ENCODE data around the gene METTL2B. TPM values are rescaled to one million over a fixed set of nuclear protein-coding genes. Genes with fewer than 3 reads are reported as not detected.
"Not testable (repeated sequence)": the region's sequence is repeated elsewhere in the genome, so short reads cannot be mapped to it uniquely, and the experiment has no call there.

Gene METTL2B
- total RNA-seq, 1 experiment from 2014 or later, result 36.0 TPM

DNA sequence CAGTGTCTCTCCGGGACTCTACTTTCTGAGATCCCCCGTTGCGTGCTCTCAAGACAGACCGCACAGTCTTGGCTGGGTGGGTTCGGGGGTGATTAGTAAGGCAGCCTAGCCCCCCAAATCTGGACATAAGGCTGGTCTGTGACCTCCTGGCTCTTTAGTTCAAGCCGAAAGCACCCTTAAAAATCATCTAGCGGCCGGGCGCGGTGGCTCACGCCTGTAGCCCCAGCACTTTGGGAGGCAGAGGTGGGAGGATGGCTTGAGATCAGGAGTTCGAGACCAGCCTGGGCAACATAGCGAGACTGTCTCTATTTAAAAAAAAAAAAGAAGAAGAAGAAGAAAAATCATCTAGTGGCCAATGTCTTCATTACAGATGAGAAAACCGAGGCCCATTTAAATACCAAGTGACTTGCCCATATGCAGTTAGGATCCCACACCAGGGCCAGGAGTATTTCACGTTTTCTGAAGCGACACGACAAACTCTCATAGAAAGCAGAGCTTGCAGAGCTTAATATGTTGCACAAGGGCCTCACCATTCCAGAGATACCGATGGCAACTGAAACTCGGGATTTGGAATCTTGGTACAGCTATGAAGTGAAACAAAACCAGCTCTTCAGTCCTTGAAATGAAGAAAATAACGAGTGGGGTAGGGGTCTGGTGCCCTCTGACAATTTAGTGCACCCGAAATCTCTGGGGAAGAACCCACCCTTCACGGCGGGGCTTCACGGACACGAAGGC is 21.6 kb upstream of the METTL2B start:
- no peak for DNase-seq (ENCODE audit: low read depth)

GRCh38 chr7:128455543-128456254 is 20.8 kb upstream of the METTL2B start, which contains the start of gene HILPDA:
Gene HILPDA, plus strand, starts transcription at chr7:128455878. Its CDS starts 1,391 bp downstream, at chr7:128457269.
- DNase-seq (ENCODE audit: low read depth), result peak; percentile 99

GRCh38 chr7:128456255-128456725 is 20.3 kb upstream of the METTL2B start:
- DNase-seq (ENCODE audit: low read depth), result peak; percentile 32

- not testable (repeated sequence) for DNase-seq (ENCODE audit: low read depth)
Measured at GRCh38 chr7:128457385-128457784, 19.2 kb upstream of the METTL2B start.

GRCh38 chr7:128458956-128459355 is 17.6 kb upstream of the METTL2B start:
- DNase-seq (ENCODE audit: low read depth), result no peak

- DNase-seq (ENCODE audit: low read depth), result peak; percentile 63
Measured at GRCh38 chr7:128459394-128459878, 17.1 kb upstream of the METTL2B start.

GRCh38 chr7:128462460-128462859 is 14.1 kb upstream of the METTL2B start:
- no peak for DNase-seq (ENCODE audit: low read depth)

DNA sequence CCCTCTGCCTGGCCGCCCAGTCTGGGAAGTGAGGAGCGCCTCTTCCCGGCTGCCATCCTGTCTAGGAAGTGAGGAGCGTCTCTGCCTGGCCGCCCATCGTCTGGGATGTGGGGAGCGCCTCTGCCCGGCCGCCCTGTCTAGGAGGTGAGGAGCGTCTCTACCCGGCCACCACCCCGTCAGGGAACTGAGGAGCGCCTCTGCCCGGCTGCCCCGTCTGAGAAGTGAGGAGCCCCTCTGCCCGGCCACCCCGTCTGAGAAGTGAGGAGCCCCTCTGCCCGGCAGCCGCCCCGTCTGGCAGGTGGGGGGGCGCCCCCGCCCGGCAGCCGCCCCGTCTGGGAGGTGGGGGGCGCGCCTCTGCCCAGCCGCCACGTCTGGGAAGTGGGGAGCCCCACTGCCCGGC is 13.2 kb upstream of the METTL2B start:
- DNase-seq (ENCODE audit: low read depth), result not testable (repeated sequence)

DNA sequence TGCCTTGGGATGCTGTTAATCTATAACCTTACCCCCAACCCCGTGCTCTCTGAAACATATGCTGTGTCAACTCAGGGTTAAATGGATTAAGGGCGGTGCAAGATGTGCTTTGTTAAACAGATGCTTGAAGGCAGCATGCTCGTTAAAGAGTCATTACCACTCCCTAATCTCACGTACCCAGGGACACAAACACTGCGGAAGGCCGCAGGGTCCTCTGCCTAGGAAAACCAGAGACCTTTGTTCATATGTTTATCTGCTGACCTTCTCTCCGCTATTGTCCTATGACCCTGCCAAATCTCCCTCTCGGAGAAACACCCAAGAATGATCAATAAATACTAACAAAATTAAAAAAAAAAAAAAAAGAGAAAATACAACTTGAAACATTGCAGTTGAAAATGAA is 12.6 kb upstream of the METTL2B start:
- DNase-seq (ENCODE audit: low read depth), result not testable (repeated sequence)

DNA sequence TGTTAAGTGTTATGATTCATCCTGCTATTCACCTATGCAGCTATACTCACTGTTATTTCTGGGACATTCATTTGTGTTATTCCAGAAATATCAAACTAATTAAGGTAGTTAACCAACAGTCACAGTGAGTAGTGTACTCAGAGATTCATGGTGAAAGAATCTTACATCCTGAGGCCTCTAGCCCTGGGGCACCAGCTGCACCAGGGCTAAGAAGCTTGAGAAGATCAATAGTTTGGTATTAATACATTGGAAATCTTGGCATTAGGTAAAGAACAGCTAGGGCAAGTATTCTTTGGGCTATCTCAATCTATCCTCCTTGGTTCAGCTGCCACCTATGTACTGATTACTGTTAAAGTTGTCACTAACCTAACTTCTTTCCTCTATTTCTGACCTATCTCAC is 9.7 kb upstream of the METTL2B start:
- DNase-seq (ENCODE audit: low read depth), result not testable (repeated sequence)

GRCh38 chr7:128477336-128477690 is 765 bp downstream of the METTL2B start:
- DNase-seq (ENCODE audit: low read depth), result not testable (repeated sequence)

- not testable (repeated sequence) for DNase-seq (ENCODE audit: low read depth)
Measured at GRCh38 chr7:128479082-128479481, 2.5 kb downstream of the METTL2B start.

DNA sequence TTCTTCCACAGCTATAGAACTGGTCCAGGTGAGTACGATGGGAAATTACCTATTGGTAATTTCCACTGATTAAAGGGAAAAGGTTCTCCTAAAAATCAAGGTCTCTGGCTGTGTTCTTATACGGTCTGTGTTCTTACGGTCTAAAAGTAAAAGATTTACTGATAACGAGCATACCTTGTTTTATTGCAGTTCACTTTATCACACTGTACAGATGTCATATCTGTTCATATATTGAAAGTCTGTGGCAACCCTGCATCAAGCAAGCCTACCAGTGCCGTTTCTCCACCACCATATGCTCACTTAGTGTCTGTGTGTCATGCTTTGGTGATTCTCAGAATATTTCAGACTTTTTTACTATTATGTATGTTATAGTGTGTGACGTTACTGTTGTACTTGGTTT is 11.6 kb downstream of the METTL2B start:
- DNase-seq (ENCODE audit: low read depth), result not testable (repeated sequence)

DNA sequence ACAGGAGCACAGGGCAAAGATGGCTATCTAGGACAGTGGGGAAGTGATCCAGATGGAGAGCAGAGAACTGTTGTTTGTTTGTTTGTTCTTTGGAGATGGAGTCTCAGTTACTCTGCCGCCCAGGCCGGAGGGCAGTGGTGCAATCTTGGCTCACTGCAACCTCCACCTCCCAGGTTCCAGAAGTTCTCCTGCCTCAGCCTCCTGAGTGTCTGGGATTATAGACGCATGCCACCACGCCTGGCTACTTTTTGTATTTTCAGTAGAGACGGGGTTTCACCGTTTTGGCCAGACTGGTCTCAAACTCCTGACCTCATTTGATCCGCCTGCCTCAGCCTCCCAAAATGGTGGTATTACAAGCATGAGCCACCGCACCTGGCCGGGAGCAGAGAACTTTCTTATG is 20.9 kb downstream of the METTL2B start:
- no peak for DNase-seq (ENCODE audit: low read depth)

- DNase-seq (ENCODE audit: low read depth), result not testable (repeated sequence)
Measured at GRCh38 chr7:128505416-128505815, 28.9 kb downstream of the METTL2B start.

- not testable (repeated sequence) for DNase-seq (ENCODE audit: low read depth)
Measured at GRCh38 chr7:128506819-128507218, 30.3 kb downstream of the METTL2B start.

DNA sequence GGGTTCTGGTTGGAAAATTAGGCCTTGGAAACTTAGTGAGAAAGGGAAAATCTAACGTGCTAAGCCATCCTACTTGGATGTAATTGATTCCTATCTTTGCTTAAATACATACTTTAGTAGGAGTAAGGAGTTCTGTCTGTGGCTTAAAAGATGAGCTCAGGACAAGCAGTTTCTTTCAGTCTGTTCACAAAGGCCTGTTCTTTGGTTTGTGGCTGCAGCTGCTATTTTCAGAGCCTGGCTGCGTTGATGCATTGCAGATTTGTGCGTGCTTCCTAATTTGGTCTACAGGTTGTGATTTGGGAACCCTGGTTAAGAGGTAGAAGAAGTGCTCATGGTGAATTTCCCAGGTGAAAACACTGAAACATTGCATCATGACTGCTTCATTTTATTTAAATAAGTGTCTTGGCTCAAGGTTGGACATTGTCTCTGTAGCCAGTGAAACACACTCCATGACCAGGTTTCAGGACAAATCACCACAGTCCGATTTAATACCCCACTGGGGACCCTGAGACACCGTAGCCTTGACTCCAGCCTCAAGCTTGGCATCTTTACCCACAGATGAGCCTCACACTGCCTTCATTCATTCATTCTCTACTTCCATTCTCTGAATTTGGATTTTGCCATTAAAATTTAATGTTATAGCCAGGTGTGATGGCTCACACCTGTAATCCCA is 30.9 kb downstream of the METTL2B start:
- not testable (repeated sequence) for DNase-seq (ENCODE audit: low read depth)

- not testable (repeated sequence) for DNase-seq (ENCODE audit: low read depth)
Measured at GRCh38 chr7:128511692-128512091, 35.1 kb downstream of the METTL2B start.

DNA sequence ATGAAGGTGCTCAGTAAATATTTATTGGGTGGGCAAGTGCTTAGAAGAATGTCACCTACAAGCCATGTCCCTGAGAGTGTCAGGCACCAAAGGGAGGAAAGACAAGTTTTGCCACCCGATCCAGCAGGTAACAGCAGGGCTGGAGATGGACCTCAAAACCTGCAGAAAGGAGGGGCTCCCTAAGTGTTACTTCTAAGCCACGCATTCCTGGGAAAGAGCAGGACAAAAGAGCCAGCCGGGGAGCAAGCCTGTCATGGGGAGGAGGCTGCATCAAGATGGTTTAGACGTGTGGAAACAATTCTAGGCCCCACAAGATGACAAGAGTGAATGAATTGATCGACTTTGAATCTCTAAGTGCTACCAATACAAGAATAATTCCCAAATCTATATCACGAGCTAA is 38.7 kb downstream of the METTL2B start:
- DNase-seq (ENCODE audit: low read depth), result not testable (repeated sequence)

DNA sequence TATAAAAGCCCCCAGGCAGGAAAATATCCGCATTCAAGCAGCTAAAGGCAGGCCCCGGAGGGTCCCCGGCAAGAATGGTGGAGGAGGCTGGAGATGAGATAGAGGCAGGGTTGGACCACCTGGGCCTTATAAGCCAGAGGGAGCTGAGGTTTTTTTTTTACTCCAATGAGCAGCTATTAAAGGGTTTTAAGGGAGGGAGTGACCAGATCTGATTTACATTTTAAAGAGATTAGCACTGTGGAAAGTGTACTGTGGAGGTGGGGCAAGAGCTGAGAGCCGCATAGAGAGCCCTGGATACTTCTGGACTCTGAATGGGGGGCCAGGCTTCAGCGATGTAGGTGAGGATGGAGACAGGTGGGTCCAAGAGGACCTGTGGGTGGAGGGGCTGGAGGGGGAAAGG is 40.5 kb downstream of the METTL2B start:
- not testable (repeated sequence) for DNase-seq (ENCODE audit: low read depth)

DNA sequence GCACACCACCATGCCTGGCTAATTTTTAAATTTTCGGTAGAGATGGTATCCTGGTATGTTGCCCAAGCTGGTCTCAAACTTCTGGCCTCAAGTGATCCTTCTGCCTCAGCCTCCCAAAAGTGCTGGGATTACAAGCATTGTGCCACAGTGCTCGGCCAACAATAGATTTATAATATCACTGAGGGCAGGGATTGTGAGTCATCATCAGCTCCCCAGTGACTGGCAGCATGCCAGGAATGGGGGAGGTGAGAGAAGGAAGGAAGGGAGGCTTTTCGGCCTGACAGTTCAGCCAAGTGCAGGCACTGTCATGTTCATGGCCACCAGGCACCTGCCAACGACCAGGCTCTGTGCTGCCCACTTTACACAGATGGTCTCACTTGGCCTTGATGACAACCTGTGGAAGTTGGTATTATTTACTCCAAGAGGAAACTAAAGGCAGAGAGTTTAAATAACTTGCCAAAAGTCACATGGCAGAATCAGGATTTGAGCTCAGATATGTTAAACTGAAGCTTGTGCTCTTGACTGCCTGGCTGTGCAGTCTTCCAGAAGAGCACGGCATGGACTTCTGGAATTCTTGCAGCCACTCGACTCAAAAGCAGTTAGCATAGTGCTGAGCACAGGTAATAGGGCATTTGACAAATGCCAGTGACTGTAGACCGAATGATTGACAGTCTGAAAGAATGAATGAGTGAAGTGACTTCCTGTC is 46.8 kb downstream of the METTL2B start:
- DNase-seq (ENCODE audit: low read depth), result peak; percentile 90

Measured in M059J (cell line).